LNCaP clone FGC (cell line): ENCODE measurements around the gene PHC3.
"Not testable (repeated sequence)": the region's sequence is repeated elsewhere in the genome, so short reads cannot be mapped to it uniquely, and the experiment has no call there.

Experiments
- DNase-seq: peaks from one replicate; pipeline ENCODE4 v3.0.0-alpha.2; 2011; ENCODE audit warnings: low read depth
- H3K4me3 ChIP-seq: 2 replicates; pipeline ENCODE4 v1.5.1; 2011; ENCODE audit warnings: mild to moderate bottlenecking, low read depth, low read length, control low read depth
- TF ChIP-seq, protein P1 (sequence below): IDR thresholded peaks from 2 replicates; pipeline ENCODE4 v1.5.1; 2012; ENCODE audit warnings: mild to moderate bottlenecking; ENCODE audit not compliant: control insufficient read depth, insufficient read depth; ENCODE audit errors: extremely low read depth

Gene PHC3

GRCh38 chr3:170128977-170129431, 52.5 kb downstream of the PHC3 start:
- no peak overlapping the region for H3K4me3 ChIP-seq
- no peak for DNase-seq
- TF ChIP-seq, protein P1, sequence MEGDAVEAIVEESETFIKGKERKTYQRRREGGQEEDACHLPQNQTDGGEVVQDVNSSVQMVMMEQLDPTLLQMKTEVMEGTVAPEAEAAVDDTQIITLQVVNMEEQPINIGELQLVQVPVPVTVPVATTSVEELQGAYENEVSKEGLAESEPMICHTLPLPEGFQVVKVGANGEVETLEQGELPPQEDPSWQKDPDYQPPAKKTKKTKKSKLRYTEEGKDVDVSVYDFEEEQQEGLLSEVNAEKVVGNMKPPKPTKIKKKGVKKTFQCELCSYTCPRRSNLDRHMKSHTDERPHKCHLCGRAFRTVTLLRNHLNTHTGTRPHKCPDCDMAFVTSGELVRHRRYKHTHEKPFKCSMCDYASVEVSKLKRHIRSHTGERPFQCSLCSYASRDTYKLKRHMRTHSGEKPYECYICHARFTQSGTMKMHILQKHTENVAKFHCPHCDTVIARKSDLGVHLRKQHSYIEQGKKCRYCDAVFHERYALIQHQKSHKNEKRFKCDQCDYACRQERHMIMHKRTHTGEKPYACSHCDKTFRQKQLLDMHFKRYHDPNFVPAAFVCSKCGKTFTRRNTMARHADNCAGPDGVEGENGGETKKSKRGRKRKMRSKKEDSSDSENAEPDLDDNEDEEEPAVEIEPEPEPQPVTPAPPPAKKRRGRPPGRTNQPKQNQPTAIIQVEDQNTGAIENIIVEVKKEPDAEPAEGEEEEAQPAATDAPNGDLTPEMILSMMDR: no peak

DNA sequence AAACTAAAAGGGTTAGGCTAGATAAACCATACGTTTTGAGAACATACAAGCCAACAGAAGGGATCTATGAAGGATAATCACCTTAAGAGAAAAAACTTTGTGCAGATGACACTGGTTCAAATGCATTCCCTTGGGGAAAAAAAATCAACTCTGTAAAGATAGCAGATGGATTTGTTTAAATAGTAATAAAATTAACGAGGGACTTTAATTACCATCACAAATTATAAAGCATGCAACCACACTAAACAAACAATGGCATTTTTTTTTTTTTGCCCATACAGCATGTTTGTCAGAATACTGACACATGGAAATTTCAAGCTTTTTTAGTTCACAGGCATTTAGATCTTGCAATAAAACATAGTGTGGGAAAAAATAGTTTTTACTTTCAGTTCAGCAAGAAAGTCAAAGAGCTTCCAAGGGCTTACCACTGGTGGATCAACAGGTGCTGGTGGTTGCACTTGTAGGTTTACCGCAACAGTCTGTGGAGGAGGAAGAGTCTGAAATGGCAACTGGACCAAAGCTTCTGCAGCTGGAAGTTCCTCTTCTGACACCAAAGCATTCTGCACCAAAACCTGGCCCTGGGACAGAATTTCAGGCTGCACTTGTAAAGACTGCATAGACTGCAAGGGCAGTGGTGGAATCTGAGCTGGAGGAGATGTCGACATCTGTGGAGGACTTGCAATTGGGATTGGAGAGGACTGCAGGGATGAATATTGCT, 53.1 kb downstream of the PHC3 start:
- DNase-seq: peak; percentile 23
- H3K4me3 ChIP-seq: no peak overlapping the region
- TF ChIP-seq, protein P1: no peak

GRCh38 chr3:170117134-170117533, 64.4 kb downstream of the PHC3 start:
- TF ChIP-seq, protein P1: no peak
- no peak for DNase-seq
- H3K4me3 ChIP-seq: no peak overlapping the region

GRCh38 chr3:170114165-170114564, 67.4 kb downstream of the PHC3 start:
- H3K4me3 ChIP-seq, DNase-seq: not testable (repeated sequence)

GRCh38 chr3:170111147-170111771, 70.3 kb downstream of the PHC3 start:
- TF ChIP-seq, protein P1: no peak
- no peak for DNase-seq
- H3K4me3 ChIP-seq: no peak overlapping the region

DNA sequence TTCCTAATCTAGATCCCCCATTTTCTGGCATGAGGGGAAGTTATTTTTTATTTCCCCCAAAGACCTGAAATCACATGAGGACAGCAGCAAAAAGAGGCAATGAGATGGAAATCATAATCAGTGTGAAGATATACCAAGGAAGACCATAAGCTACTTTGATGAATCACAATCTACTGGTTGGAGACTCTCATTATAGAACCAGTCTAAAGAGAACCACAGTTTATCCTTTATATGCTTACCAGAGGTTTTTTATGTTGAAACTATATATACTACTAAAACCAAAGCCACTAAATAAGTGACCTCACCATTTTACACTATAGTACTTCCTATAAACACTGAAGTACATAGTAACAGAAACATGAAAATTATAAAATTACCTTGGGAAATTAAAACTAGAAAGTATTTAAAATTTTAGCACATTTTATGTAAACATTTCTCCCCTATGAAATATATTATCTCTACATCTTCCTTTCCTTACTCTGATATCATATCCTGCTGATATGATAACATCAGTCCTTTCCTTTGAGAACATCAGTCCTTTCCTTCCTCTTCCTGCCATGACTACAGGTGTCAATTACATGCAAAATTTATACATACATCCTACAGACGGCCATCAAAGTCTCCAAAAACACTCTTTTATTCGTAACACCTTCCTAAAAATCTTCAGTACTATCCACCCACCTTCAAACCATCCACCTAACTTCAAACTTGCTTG, 71.8 kb downstream of the PHC3 start:
- TF ChIP-seq, protein P1: no peak
- H3K4me3 ChIP-seq: no peak overlapping the region
- DNase-seq: no peak

DNA sequence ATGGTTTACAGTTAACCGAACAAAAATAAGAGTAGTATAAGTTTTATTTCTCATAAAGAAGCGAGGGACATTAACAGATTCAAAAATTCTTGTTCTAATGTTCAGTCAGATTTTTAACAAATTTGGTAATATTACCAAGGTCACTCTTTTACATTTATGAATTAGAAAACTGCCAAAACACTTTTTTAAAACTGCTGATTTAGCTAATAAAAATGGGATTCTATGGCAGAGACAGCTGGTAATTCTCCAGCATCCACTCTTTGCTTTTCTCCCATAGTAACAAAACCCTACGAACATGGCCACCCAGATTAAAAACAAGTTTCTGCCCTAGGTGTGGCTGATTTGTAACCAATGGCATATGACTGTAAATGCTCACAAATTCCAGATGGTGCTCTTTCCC, 72.6 kb downstream of the PHC3 start:
- no peak for DNase-seq
- TF ChIP-seq, protein P1: no peak
- H3K4me3 ChIP-seq: no peak overlapping the region
